ENCODE data around the gene HS3ST5. TPM values are rescaled to one million over a fixed set of nuclear protein-coding genes. Genes with fewer than 3 reads are reported as not detected.

Gene HS3ST5
- total RNA-seq, 2 donors from 2014 or later, result 0.05 to 0.16 TPM

GRCh38 chr6:114376611-114377175 lies 33.9 kb upstream of the HS3ST5 start:
- no peak overlapping the region for H3K27ac ChIP-seq
- no peak overlapping the region for H3K9ac ChIP-seq (ENCODE audit: low read depth in 2 of 2, low read length in 2 of 2)
- no peaks in the 10 kb centered on the region for H3K4me1 ChIP-seq
- no peak for DNase-seq
- no peaks in the 10 kb centered on the region for H3K27me3 ChIP-seq
- no peak overlapping the region for H3K4me3 ChIP-seq
- no peaks in the 10 kb centered on the region for H3K9me3 ChIP-seq
- no peak for TF ChIP-seq CTCF (IDR thresholded peaks at IDR 0.05)
- H3K36me3 ChIP-seq, result no peaks in the 10 kb centered on the region
- intact Hi-C loops (cut with DNase I), result no loop called here

- intact Hi-C loops (cut with DNase I), result no loop called here
- H3K9ac ChIP-seq (ENCODE audit: low read depth in 2 of 2, low read length in 2 of 2), result no peak overlapping the region
- no peaks in the 10 kb centered on the region for H3K27me3 ChIP-seq
- no peak overlapping the region for H3K4me3 ChIP-seq
- DNase-seq, result no peak
- H3K27ac ChIP-seq, result no peak overlapping the region
- no peaks in the 10 kb centered on the region for H3K4me1 ChIP-seq
- TF ChIP-seq CTCF (IDR thresholded peaks at IDR 0.05), result no peak
- no peaks in the 10 kb centered on the region for H3K36me3 ChIP-seq
- no peaks in the 10 kb centered on the region for H3K9me3 ChIP-seq
Measured at GRCh38 chr6:114375541-114376192, 32.8 kb upstream of the HS3ST5 start.

- no peaks in the 10 kb centered on the region for H3K36me3 ChIP-seq
- H3K4me3 ChIP-seq, result no peak overlapping the region
- DNase-seq, result no peak
- H3K27ac ChIP-seq, result no peak overlapping the region
- H3K4me1 ChIP-seq, result no peaks in the 10 kb centered on the region
- no peaks in the 10 kb centered on the region for H3K9me3 ChIP-seq
- intact Hi-C loops (cut with DNase I), result no loop called here
- H3K27me3 ChIP-seq, result no peaks in the 10 kb centered on the region
- H3K9ac ChIP-seq (ENCODE audit: low read depth in 2 of 2, low read length in 2 of 2), result no peak overlapping the region
- no peak for TF ChIP-seq CTCF (IDR thresholded peaks at IDR 0.05)
Measured at GRCh38 chr6:114367315-114367961, 24.6 kb upstream of the HS3ST5 start.

GRCh38 chr6:114366899-114367298 lies 24.1 kb upstream of the HS3ST5 start:
- TF ChIP-seq CTCF (IDR thresholded peaks at IDR 0.05), result no peak
- Histone ChIP-seq H3K27ac (no peak overlapping the region), H3K36me3 (no peaks in the 10 kb centered on the region), H3K9me3 (no peaks in the 10 kb centered on the region), H3K27me3 (no peaks in the 10 kb centered on the region), H3K4me3 (no peak overlapping the region), H3K9ac (ENCODE audit: low read depth in 2 of 2, low read length in 2 of 2) (no peak overlapping the region), H3K4me1 (no peaks in the 10 kb centered on the region)
- no peak for DNase-seq
- intact Hi-C loops (cut with DNase I), result no loop called here

- H3K9ac ChIP-seq (ENCODE audit: low read depth in 2 of 2, low read length in 2 of 2), result no peak overlapping the region
- no peak for DNase-seq
- intact Hi-C loops (cut with DNase I), result no loop called here
Measured at GRCh38 chr6:114364301-114364700, 21.5 kb upstream of the HS3ST5 start.

More at GRCh38 chr6:114364301-114364700, 21.5 kb upstream of the HS3ST5 start:
- Histone ChIP-seq H3K27ac (no peak overlapping the region), H3K9me3 (no peaks in the 10 kb centered on the region), H3K27me3 (no peaks in the 10 kb centered on the region), H3K36me3 (no peaks in the 10 kb centered on the region), H3K4me1 (no peaks in the 10 kb centered on the region), H3K4me3 (no peak overlapping the region)
- TF ChIP-seq CTCF (IDR thresholded peaks at IDR 0.05), result no peak

All from colonic mucosa (tissue), 4 donors.